GM19238 (cell line): ENCODE measurements around the gene DDX18.

ENCODE experiments used
- DNase-seq: peaks from one replicate; pipeline ENCODE4 v3.0.0; 2011; ENCODE audit warnings: low spot score; ENCODE audit not compliant: insufficient read length

DDX18 gene

DNA sequence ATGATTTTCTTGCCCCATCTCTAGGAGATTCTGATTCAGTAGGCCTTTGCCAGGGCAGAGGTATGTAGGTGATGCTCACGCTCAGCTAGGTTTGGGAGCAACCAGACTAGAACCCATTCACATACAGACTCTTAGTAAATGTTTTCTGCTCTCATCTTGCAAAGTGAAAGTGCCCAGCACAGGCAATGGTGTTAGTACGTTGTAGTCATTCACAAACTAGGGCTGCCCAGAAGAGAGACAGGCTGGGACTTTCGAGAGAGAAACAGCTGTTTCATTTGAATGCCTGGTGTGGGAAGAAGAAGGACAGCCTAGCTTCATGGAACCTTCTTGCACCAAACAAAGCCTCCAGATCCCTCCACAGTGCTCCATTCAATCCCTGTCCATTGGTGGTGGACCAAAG is 19.4 kb downstream of the DDX18 start:
- no peak for DNase-seq

DNA sequence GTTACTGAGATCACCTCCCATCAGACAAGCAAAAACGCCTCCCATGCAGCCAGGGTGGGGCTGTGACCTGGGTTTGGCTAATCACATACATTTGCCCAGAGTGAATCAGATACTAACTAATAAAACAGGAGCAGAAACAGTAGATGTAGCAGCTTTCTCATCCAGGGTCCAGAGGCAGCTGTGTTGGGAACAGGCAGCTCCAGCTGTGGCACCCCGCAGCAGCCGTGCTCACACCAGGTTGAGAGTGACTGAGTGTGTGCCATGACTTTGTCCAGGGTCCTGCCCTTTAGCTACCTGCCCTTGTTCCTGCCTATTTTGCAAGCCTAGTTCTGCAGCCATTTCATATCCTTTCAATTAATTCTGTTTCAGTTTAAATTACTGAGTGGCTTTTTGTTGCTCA is 20.5 kb downstream of the DDX18 start:
- DNase-seq = no peak

GRCh38 chr2:117835990-117836760 is 21.7 kb downstream of the DDX18 start:
- DNase-seq = peak; percentile 49

- no peak for DNase-seq
Measured at GRCh38 chr2:117845304-117845703, 30.8 kb downstream of the DDX18 start.

DNA sequence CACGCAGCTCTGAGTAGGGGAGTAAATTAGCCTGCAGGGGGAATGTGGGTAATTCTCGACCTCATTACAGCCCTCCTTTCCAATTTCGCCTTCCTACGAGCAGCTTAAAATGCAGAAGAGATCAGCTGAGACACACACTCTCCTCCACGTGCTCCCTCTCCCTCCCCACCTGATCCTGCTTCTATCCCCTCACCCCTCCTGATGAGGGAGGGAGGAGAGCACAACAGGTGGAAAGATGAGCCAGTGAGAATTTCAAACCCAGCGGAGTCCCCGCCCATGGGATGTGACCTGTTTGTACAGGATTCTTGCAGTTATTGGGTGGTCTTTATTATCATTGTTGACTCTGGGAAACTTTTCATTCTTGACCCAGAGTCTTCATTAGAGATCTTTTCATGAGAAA is 35.5 kb downstream of the DDX18 start:
- no peak for DNase-seq

- DNase-seq = no peak
Measured at GRCh38 chr2:117850461-117850860, 36.0 kb downstream of the DDX18 start.

GRCh38 chr2:117851969-117852368 is 37.5 kb downstream of the DDX18 start:
- DNase-seq = no peak

DNA sequence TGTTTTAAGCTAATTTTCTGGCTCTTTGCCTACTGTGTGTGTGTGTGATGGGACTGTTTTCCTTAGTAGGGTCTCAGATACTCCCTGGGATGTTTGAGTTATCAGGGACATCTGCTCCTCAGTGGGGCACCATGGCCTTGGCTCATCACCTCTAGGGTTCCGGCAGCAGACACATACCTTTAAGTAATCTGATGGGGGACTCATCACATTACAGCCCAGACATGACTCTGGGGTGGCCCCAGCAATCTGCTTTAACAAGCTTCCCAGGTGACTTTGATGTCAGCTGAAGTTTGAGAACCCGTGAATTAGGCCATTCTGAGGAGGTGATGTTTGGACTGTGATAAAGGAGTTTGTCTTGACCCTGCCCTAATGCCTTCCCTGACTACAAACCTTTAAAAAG is 38.8 kb downstream of the DDX18 start:
- DNase-seq = no peak

DNA sequence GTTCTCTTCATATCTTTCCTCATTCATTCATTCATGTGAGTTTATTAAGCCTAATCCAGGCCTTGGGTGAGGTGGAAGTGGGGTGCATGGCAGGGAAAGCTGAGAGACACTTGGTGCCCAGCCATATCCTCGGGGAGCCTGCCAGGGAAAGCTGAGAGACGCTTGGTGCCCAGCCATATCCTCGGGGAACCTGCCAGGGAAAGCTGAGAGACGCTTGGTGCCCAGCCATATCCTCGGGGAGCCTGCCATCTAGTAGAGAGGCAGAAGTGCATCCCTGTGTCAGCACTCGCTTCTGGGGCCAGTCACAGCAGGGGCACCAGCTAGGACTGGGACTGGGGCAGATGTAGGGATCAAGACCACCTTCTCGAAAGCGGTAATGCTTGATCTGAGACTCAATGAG is 39.4 kb downstream of the DDX18 start:
- no peak for DNase-seq

- no peak for DNase-seq
Measured at GRCh38 chr2:117854610-117855009, 40.1 kb downstream of the DDX18 start.

- no peak for DNase-seq
Measured at GRCh38 chr2:117855886-117856285, 41.4 kb downstream of the DDX18 start.

DNA sequence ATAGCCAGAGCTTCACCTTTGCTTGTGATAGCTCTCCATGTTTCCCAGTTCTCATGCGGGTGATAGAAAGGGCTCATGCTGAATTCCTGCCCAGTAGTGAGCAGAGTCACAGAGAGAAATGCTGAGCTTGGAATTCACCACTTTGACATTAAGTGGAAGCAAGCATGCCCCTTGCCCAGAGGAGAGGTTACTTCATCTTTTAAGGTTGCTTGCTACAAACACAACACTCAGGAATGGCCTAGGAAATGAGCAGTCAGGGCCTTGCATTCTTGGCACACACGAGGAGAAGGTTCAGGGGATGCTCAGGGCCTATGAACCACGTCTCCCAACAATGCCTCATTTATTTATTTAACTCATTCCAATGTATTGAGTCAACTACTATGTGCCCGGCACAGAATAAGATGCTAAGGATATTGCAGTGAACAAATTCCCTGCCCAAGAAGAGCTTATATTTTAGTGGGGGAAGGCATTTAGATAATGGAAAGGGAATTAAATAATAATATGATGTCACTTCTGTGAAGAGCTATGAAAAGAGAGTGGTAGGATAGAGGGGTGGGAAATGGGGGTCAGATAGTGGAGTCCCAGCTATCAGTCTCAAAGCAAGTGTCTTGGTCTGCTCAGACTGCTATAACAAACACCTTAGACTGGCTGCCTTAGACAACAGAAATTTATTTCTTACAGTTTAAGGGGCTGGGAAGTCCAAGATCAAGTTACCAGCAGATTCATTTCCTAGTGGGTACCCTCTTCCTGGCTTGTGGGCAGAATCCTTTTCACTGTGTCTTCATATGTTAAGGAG is 42.1 kb downstream of the DDX18 start:
- no peak for DNase-seq

DNA sequence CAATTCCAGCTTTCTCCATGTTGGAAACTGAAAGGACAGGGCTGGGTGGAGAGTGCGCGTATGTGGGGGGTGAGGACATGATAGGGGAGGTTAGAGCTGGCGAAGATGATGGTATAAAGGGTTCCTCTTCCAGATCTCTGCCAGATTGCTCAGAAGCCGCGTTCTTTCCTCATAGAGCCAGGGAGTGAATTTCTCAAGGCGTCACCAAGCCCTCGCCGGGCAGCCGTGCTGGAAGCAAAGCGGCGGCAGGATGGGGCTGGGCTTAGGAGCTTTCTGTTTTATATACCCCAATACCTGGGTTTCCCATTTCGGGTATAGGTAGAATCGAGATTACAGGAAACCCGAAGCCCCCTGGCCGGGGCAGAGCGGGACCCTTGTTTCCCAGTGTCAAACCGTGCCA is 43.8 kb downstream of the DDX18 start:
- DNase-seq = no peak

- DNase-seq = no peak
Measured at GRCh38 chr2:117858892-117859531, 44.5 kb downstream of the DDX18 start.

DNA sequence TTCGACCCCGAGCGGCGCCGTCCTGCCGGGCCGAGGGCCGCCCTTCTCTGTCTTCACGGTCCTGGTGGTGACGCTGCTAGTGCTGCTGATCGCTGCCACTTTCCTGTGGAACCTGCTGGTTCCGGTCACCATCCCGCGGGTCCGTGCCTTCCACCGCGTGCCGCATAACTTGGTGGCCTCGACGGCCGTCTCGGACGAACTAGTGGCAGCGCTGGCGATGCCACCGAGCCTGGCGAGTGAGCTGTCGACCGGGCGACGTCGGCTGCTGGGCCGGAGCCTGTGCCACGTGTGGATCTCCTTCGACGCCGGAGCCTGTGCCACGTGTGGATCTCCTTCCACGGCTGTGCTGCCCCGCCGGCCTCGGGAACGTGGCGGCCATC is 45.0 kb downstream of the DDX18 start:
- no peak for DNase-seq

- no peak for DNase-seq
Measured at GRCh38 chr2:117859924-117860647, 45.6 kb downstream of the DDX18 start.

- DNase-seq = no peak
Measured at GRCh38 chr2:117862459-117862858, 48.0 kb downstream of the DDX18 start.

- no peak for DNase-seq
Measured at GRCh38 chr2:117875786-117876185, 61.3 kb downstream of the DDX18 start.

DNA sequence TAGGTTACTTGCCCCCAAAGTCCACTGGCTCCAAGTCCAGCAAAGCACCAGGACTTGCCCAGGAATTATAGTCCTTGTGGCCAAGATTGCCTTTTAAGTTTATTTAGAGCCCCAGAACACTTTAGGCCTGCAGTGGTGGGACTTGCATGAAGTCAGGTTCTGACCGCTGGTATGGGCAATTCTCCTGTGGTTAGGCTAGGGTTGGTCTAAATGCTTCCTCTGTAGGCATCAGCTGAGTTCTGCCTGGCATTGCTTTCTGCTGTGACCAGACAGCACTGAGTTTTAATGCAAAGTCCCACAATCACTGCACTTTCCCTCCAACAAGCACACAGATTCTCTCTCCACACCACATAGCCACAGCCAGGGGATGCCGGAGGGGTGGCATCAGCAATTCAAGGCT is 64.5 kb downstream of the DDX18 start:
- DNase-seq = no peak
